T-helper 1 cell (primary cell): Measurements from ENCODE around the gene KCND3.
A peak's percentile ranks its signal among the peaks of the same experiment; 100 is the strongest.

Source experiments
- DNase-seq, 5 donors: peaks; one replicate each; pipeline ENCODE4 v3.0.0-alpha.2; 2012 to 2020

Gene KCND3

DNA sequence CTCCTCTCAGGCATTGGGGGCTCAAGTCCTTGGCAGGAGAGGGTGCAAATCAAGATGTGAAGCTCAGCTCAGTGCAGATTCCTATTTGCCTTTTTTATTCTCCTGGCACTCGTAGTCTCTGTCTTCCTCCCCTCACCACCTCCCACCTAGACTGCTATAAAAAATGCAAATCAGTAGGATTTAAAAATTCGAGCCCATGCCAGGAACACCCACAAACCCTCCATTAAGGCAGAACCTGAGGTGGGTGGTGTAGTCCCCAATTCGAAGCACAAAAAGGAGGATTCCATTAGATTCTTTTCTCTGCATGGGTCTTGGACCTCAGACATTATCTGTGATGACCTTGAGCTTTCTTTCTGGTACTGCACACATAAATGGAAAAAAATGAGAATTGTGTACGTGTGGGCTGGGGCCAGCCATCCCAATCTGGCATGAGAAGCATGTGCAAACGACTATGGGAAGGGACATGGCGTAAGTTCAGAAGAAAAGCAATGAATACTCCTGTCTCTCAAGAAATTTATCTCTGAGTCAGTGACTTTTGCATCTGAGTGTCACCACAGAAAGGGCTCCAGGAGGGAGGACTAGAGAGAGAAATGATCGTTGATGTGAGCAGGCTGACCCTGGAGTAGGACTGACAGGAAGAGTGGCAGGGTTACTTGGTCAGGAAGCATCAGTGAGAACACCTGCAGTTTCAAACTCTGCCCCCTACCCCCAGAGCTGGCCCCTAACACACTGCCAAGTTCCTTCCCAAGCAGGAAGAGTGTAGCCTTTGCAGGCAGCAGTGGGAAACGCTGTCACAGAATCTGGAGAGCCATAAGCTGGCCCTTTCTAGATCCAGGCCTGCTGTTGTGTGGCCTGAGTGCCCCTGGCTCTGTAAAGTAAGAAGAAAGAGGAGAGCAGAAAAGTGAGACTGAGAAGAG lies 252.0 kb downstream of the KCND3 start:
- DNase-seq, result no peak

- DNase-seq, result no peak
Measured at GRCh38 chr1:111736548-111737215, 252.8 kb downstream of the KCND3 start.

DNA sequence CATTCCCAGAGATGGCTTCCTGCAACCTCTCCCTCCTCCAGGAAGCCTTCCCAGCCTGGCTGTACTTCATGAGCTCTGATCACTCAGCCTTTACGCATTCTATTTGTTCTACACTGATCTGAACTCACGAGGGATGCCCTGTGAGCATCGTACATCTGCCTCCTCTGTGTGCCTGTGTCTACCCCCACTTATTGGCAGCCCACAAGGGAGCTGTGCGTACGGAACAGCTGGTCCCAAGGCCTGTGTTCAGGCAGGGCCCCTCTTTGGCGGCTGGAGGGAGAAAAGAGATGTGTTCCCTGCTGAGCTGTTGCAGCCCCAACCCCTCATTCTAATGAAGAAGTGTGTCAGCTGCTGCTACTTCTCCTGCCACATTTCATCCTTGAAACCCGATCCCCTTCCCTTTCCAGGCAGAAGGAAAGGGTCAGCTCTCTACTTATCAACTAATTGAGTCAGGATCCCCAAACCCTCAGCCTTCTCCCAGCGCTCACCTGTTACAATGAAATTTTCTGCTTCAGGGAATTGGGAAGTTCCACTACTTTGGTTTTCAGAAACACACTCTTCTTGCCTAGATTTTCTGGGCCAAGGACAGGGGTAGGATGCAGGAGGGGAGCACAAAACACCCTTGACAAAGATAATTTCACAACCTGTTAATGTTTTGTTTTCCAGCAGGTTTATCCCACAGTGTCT lies 253.5 kb downstream of the KCND3 start:
- no peak for DNase-seq

GRCh38 chr1:111735321-111735720 lies 254.1 kb downstream of the KCND3 start:
- DNase-seq, result no peak

GRCh38 chr1:111734856-111735255 lies 254.6 kb downstream of the KCND3 start:
- no peak for DNase-seq

- DNase-seq, result no peak
Measured at GRCh38 chr1:111734426-111734825, 255.0 kb downstream of the KCND3 start.

GRCh38 chr1:111733992-111734341 lies 255.5 kb downstream of the KCND3 start:
- DNase-seq, result no peak

GRCh38 chr1:111733183-111733991 lies 256.1 kb downstream of the KCND3 start:
- DNase-seq, result peak in 1 of 5 donors; percentile 18

GRCh38 chr1:111732718-111733117 lies 256.8 kb downstream of the KCND3 start:
- no peak for DNase-seq

DNA sequence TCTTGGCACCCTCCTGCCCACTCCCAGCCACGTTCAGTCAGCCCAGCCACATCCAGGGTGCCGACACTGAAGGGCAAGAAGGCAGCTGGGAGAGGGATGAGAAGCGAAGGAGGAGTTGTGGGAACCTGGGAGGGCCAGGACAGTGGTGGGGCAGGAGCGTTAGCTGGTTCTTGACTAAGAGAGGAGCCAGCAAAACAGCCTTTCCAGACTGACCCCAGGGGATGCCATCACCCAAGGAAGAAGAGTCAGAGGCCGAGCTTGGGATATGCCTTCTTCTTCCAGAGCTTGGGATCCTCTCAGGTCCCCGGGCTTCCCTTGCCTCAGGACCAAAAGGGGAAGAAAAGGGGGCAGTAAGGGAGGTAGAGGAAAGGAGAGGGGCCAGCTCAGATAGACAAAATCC lies 257.5 kb downstream of the KCND3 start:
- no peak for DNase-seq

DNA sequence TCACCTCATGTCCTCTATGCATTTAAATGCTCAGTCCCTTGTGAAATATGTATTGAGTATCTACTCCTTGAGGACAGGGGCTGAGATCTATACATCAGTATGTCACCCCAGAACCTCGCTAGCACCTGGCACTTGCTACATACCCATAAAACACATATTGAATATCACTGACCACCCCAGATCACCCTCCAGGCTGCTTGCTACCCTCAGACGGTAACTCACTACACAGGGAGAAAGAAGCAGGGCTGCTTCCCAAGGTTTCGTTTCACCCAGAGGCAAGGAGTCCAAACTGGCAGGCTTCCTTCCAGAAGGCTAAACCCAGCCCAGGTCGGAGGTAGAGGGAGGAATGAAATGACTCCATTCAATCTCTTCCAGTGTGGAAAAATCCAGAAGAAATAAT lies 258.8 kb downstream of the KCND3 start:
- DNase-seq, result no peak

- DNase-seq, result no peak
Measured at GRCh38 chr1:111729946-111730681, 259.4 kb downstream of the KCND3 start.

DNA sequence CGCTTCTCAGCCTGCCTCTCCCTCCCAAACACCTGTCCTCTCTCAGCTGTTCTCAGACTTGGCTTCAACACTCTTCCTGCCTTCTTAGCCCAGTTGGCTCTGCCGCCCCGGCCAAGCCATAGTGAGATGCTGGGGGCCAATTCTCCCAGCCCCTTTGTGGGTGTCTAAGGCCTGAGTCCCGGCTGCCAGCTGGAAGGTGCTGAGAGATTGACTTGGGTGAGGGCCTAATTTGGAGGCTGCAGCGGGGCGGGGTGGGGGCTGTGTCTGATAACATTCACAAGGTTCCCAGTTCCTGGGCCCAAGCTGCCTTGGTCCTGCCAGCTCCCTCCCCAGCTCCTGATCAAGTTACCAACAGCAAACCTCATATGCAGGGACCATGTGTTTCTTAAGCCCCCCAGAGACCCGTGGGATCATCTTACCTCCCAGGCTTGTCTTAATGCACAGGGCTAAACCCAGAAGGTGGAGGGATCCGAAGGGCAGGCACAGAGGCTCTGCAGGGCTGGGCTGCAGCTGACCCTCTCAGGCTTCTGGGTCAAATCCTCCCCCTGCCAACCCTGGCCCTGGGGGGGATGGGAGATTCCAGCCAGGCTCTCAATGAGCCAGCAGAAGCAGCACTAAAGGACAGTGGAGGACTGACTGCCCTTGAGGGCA lies 260.1 kb downstream of the KCND3 start:
- no peak for DNase-seq

- no peak for DNase-seq
Measured at GRCh38 chr1:111727056-111727455, 262.4 kb downstream of the KCND3 start.

DNA sequence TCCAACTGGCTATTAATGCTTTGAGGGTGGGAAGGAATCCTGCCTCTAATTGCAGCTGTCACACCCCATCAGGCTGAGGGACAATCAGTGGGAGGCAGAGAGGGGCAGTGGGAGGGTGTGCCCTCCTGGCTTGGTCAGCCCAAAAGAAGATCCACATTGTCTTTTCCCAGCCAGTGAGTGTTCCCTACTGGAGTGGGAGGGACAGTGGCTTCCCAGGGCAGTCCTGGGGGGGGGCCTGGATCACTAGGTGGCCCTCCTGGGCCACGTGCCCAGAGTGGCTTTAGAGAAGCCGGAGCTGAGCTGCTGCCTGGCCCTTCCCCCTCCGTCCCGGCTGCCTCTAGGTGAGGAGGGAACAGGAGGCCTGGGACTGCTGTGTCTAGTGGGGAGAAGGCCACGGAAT lies 264.3 kb downstream of the KCND3 start:
- no peak for DNase-seq

DNA sequence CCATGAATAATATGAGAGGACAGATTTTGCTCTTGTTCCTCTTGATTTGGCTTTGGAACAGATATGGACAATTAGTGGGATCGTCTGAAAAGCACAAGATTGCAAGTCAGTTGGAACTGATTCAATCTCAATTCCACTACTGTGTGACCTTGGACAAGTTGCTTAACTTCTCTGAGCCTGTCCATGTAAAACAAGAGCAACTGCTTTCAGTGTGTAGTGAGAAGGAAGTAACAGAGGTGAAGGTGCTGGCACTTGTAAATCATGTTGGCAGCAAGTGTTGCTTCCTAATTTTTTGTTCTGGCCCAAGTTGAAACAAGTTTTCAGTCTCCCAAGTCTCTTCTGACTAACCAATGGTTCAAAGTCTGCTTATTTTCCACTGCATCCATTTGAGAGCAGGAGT lies 265.6 kb downstream of the KCND3 start:
- no peak for DNase-seq

GRCh38 chr1:111723091-111723806 lies 266.2 kb downstream of the KCND3 start:
- DNase-seq, result peak in 3 of 5 donors; percentile 23 to 34 (median 31)

DNA sequence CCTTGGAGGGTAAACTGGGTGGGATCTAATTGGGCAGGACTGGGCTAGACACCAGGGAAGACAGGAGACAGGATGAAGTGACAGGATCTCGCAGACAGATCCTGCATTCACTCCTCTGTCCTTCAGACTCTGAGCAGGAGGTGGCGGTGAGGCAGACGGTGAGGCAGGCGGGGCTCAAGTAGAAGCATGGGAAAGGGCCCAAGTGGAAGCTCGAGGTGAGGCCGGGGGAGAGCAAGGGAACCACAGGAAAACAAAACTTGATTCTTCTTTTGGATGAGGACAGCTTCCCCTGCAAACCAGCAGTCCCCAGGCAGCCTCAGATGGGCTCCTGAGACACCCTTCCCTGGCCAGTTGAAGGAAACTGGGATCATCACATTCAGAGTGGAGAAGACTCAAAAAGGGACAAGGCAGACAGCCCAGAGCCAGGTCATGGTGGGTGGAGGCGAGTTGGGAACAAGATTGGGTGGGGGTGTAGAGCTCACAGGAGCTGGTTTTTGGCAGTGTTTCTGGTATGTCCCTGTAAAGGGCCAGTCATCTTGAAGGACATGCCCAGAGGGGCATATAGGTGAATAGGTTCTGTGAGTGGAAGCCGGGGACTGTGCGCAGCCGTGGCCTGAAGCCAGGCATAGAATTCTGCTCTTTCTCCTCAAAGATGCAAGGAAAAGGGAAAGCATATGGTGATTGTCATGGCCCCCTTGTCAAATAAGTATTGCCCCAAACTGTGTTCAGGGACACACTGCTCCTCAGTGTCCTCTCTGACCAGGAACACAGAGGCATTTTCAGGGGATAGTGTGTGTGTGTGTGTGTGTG lies 268.3 kb downstream of the KCND3 start:
- DNase-seq, result no peak
